ENCODE measurements around the gene ERBB2. TPM values are rescaled to one million over a fixed set of nuclear protein-coding genes. Genes with fewer than 3 reads are reported as not detected.

Gene ERBB2
- 28.3 and 29.8 TPM in 2 replicates for total RNA-seq

GRCh38 chr17:39699818-39700147, at the start of gene ERBB2:
Gene ERBB2, plus strand, starts transcription at chr17:39700064. Its CDS starts 175 bp downstream, at chr17:39700239.

GRCh38 chr17:39664581-39665561, 35.0 kb upstream of the ERBB2 start, which contains the start of gene TCAP:
Gene TCAP, plus strand, starts transcription at chr17:39665349. Its CDS starts 11 bp downstream, at chr17:39665360.

GRCh38 chr17:39667945-39668924, 31.6 kb upstream of the ERBB2 start, which contains the start of gene PNMT:
Gene PNMT, plus strand, starts transcription at chr17:39668453. Its CDS starts 23 bp downstream, at chr17:39668476.

GRCh38 chr17:39687546-39688474, 12.1 kb upstream of the ERBB2 start, which contains the start of gene PGAP3:
Gene PGAP3, minus strand, starts transcription at chr17:39688057. Its CDS starts 43 bp downstream, at chr17:39688014.

GRCh38 chr17:39730095-39730921, 30.4 kb downstream of the ERBB2 start, which contains the start of gene MIEN1:
Gene MIEN1, minus strand, starts transcription at chr17:39730532. Its CDS starts 37 bp downstream, at chr17:39730495.

GRCh38 chr17:39737760-39738567, 38.1 kb downstream of the ERBB2 start, which contains the start of gene GRB7:
Gene GRB7, plus strand, starts transcription at chr17:39737938. Its CDS starts 4,364 bp downstream, at chr17:39742302.

Small RNAs within 50 kb of the gene (small RNA-seq; reads per million reads assigned to genes)
- not detected for gene MIR4728

Other genes with a start within 250 kb of the ERBB2 start
- gene MED1, start 248.8 kb upstream of the ERBB2 start, total RNA-seq, result 18.7 and 30.3 TPM in 2 replicates
- gene CDK12, start 238.6 kb upstream of the ERBB2 start, total RNA-seq, result 29.8 and 46.3 TPM in 2 replicates
- gene NEUROD2, start 92.1 kb upstream of the ERBB2 start, total RNA-seq, result not detected in 2 replicates
- 0.37 TPM in 1 of 2 replicates, not detected in the other for gene PPP1R1B, start 73.1 kb upstream of the ERBB2 start, total RNA-seq
- gene STARD3, start 62.9 kb upstream of the ERBB2 start, total RNA-seq, result 28.2 and 32.0 TPM in 2 replicates
- 0.39 TPM in 1 of 2 replicates, not detected in the other for gene TCAP, start 34.7 kb upstream of the ERBB2 start, total RNA-seq
- 0.37 TPM in 1 of 2 replicates, not detected in the other for gene PNMT, start 31.6 kb upstream of the ERBB2 start, total RNA-seq
- gene PGAP3, start 12.0 kb upstream of the ERBB2 start, total RNA-seq, result 5.9 and 9.9 TPM in 2 replicates
- gene MIEN1, start 30.5 kb downstream of the ERBB2 start, total RNA-seq, result 12.1 and 15.2 TPM in 2 replicates
- 0.20 and 0.37 TPM in 2 replicates for gene GRB7, start 37.9 kb downstream of the ERBB2 start, total RNA-seq
- not detected in 2 replicates for gene IKZF3, start 164.2 kb downstream of the ERBB2 start, total RNA-seq
- gene ZPBP2, start 168.1 kb downstream of the ERBB2 start, total RNA-seq, result not detected in 2 replicates
- gene GSDMB, start 218.6 kb downstream of the ERBB2 start, total RNA-seq, result 3.7 and 4.0 TPM in 2 replicates
- gene ORMDL3, start 227.5 kb downstream of the ERBB2 start, total RNA-seq, result 22.1 and 32.7 TPM in 2 replicates
- not detected in 2 replicates for gene LRRC3C, start 227.7 kb downstream of the ERBB2 start, total RNA-seq

Measured in subcutaneous preadipocyte (primary cell).